AG10803 (cell line): Measurements from ENCODE around the gene SPACA4.

ENCODE experiments used
- DNase-seq: peaks from one replicate; pipeline ENCODE4 v3.0.0; 2010; ENCODE audit warnings: low read depth
- H3K4me3 ChIP-seq: 2 replicates; pipeline ENCODE4 v1.5.1; 2011; ENCODE audit warnings: mild to moderate bottlenecking, low read length, control low read depth
- TF ChIP-seq, protein P1 (sequence below): conservative IDR thresholded peaks from 2 replicates; pipeline ENCODE4 v1.5.1; 2011; ENCODE audit warnings: mild to moderate bottlenecking, low read length, control low read depth, inconsistent platforms

SPACA4 gene

DNA sequence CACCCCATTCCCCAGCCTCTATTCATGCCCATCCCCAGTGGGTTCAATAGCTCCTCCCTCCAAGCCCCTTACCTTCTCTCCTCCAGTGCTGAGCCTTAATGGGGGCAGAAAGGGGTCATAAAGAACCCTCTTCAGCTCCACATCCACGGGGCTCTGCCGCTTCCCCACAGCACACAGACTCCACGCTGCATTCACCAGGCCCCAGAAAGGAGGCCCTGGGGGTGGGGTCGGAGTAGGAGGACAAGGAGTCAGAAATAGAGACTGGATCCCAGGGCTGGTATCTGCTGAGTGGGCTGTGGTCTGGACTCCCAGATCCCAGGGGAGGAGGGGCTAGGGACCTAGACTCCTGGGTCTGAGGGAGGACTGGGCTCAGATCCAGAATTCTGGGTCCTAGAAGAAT, 37.8 kb downstream of the SPACA4 start:
- TF ChIP-seq, protein P1, sequence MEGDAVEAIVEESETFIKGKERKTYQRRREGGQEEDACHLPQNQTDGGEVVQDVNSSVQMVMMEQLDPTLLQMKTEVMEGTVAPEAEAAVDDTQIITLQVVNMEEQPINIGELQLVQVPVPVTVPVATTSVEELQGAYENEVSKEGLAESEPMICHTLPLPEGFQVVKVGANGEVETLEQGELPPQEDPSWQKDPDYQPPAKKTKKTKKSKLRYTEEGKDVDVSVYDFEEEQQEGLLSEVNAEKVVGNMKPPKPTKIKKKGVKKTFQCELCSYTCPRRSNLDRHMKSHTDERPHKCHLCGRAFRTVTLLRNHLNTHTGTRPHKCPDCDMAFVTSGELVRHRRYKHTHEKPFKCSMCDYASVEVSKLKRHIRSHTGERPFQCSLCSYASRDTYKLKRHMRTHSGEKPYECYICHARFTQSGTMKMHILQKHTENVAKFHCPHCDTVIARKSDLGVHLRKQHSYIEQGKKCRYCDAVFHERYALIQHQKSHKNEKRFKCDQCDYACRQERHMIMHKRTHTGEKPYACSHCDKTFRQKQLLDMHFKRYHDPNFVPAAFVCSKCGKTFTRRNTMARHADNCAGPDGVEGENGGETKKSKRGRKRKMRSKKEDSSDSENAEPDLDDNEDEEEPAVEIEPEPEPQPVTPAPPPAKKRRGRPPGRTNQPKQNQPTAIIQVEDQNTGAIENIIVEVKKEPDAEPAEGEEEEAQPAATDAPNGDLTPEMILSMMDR = no peak
- H3K4me3 ChIP-seq = no peak overlapping the region
- DNase-seq = no peak

DNA sequence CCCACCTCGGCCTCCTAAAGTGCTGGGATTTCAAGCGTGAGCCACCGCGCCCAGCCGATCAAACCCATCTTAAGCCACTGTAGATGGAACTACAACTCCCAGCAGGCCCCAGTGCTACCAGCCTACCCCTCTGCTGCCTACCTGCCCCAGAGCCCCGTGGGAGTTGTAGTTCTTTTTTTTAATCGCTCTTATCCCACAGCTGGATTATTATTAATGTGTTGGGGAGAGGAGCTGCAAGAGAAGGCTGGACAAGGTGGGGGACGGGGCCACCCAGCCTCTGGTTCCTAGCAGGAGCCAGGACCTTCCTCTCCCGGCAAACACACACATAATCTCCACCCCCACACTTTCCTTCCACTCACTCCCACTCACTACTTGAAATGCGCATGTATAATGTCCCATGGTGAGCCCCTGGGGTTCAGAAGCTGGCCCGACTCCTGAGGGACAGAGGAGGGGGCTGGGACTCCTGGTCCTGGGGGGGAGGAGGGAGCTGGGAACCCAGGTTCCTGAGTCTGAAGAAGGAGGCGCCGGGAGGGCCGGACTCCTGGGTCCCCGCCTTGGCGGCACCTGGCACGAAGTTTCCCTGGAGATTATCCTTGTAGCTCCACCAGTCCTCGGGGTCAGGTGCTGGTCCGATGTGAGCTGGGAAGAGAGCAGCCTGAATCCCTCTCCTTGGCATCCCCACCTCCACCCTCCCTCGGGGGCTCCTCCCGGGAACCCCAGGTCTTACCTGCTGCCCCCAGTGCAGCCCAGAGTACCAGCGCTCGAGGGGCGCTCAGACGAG, 38.5 kb downstream of the SPACA4 start:
- TF ChIP-seq, protein P1 = no peak
- DNase-seq = peak; percentile 64
- no peak overlapping the region; the same call in none of the 2 replicates for H3K4me3 ChIP-seq

GRCh38 chr19:48645620-48646000, 39.1 kb downstream of the SPACA4 start:
- peak overlapping the region; percentile 50 for H3K4me3 ChIP-seq
- no peak for DNase-seq
- TF ChIP-seq, protein P1 = no peak

- TF ChIP-seq, protein P1 = peak; percentile 66
- peak within 1 kb of the TSS; percentile 50 for H3K4me3 ChIP-seq
- peak; percentile 62 for DNase-seq
These were observed 39.6 kb downstream of the SPACA4 start, which contains the start of gene CA11 for GRCh38 chr19:48646001-48646721. TSS of gene CA11 (minus strand) at chr19:48646187. CDS start at chr19:48645632, 555 bp downstream.

GRCh38 chr19:48646722-48647216, 40.2 kb downstream of the SPACA4 start:
- DNase-seq = no peak
- TF ChIP-seq, protein P1 = no peak
- peak overlapping the region; percentile 40 for H3K4me3 ChIP-seq

DNA sequence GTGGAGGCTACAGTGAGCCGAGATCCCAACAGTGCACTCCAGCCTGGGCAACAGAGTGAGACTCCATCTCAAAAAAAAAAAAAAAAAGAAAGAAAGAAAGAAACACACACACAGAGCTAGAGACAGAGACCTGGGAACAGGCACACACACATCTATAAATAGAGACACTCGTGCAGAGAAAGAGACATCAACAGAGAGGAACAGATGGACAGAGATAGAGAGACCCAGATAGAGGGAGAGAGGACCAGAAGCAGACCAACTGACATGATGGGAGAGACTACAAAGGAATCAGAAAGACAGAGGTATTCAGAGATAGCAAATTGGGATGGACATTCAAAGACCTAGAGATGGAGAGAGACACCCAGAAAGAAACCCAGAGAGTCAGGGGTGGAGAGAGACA, 41.6 kb downstream of the SPACA4 start:
- no peak for DNase-seq
- TF ChIP-seq, protein P1 = no peak
- no peak overlapping the region for H3K4me3 ChIP-seq
